Measurements from ENCODE around the gene SLC8A1.
"Not testable (repeated sequence)": the region's sequence is repeated elsewhere in the genome, so short reads cannot be mapped to it uniquely, and the experiment has no call there.

SLC8A1 gene

GRCh38 chr2:40097691-40098385 is 354.1 kb downstream of the SLC8A1 start:
- no peak for DNase-seq

GRCh38 chr2:40096360-40096759 is 355.5 kb downstream of the SLC8A1 start:
- no peak for DNase-seq

- no peak for DNase-seq
Observed at GRCh38 chr2:40095000-40095399, 356.9 kb downstream of the SLC8A1 start.

- no peak for DNase-seq
Observed at GRCh38 chr2:40094451-40094850, 357.4 kb downstream of the SLC8A1 start.

DNA sequence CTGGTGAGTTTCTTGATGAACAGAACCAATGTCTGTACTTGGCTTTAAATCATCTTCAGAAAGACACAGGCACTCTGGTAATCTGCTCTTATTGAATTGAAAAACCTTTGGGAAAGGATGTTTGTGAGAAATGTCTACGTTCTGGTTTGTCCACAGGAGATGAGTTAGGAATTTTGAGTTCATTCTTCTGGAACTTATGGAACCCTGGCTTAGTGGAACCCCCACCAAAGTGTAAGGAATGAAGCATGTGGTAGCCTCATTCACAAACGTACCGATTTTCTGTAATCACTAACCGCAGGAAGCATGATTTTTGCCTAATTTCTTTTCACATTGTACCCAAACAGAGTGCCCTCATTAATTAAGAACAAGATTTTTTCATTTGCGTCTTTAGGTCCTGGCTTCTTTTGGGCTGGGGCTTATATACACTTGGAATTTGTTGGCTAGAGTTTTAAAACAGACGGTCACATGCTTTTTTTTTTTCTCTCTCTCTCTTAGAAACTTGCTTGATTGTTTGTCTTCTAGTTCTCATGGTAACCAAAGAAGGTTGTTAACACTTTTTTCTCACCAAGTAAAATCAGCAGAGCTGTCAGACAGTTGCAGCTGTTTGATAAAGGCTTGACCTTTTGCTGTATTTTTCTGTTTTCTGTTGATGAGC is 358.7 kb downstream of the SLC8A1 start:
- DNase-seq: no peak

DNA sequence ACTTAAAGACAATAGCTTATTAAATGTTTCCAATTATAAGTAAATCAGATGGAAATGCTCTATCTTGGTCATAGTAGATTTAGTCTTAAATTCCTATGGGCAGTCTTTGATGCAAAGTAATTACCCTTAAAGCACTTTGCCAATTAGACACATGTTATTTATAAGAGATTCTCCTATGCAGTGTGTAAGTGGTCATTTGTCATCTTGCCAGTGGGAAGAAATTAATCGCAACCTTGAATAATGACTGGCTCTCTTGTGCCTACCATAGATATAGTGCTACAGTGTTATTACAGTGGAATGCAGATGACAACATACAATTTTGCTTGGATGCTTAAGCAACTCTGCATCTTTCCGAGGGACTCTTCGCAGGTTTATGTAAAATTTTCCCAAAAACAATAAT is 361.8 kb downstream of the SLC8A1 start:
- no peak for DNase-seq

GRCh38 chr2:40087927-40088326 is 364.0 kb downstream of the SLC8A1 start:
- DNase-seq: no peak

GRCh38 chr2:40087434-40087833 is 364.5 kb downstream of the SLC8A1 start:
- no peak for DNase-seq

GRCh38 chr2:40085786-40086185 is 366.1 kb downstream of the SLC8A1 start:
- DNase-seq: no peak

GRCh38 chr2:40073336-40073735 is 378.6 kb downstream of the SLC8A1 start:
- not testable (repeated sequence) for DNase-seq

DNA sequence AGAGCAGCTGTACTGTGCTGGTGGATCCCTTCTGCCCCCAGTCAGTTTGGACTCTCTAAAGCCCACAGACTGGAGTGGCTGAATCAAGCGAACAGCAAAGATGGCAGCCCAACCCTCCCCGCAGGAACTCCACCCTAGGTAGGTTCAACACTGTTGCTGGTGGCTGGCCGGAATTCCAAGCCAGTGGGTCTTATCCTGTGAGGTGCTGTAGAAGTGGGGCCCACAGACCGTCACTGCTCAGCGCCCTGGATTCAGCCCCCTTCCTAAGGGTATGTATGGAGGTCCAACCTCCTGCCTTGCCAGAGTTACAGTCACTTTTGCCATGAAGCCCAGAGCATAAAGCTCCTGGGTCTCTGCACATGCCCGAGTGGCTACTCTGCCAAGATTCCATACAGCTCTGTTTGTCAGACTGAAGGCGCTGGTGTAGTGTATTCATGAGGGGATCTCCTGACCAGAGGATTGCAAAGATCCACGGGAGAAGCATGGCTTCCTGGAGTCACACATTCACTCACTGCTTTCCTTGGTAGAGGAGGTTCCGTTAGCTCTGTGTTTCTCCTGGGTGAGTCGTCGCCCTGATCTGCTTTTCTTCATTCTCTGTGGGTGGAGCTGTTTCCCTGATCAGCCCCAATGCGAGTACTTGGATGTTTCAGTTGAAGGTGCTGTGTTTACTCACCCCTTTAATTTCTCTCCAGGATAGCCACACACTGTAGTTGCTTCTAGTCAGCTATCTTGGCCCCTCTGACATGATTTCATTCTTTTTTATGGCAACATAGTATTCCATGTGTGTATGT is 379.3 kb downstream of the SLC8A1 start:
- DNase-seq: no peak

- no peak for DNase-seq
Observed at GRCh38 chr2:40062381-40062780, 389.5 kb downstream of the SLC8A1 start.

GRCh38 chr2:40049781-40050180 is 402.1 kb downstream of the SLC8A1 start:
- DNase-seq: no peak

DNA sequence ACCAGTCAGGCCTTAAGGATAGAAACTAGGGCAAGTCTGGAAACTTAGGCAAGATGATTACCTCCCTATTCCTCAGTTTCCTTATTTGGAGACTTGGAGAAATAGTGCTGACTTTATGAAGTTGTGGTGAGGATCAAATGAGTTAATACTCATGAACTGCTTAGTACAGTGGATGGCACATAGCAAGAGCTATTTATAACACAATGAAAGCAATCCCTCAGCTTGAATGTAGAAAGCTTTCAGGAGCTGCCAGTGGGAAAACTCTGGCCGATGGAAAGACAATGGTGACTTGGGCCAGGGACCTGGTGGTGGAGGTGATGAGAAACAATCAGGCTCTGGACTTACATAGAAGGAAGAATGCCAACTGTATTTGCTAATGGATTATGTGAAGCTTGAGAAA is 403.4 kb downstream of the SLC8A1 start:
- DNase-seq: no peak

- no peak for DNase-seq
Observed at GRCh38 chr2:40047406-40047805, 404.5 kb downstream of the SLC8A1 start.
